ENCODE measurements around the gene ZACN.
"Not testable (repeated sequence)": the region's sequence is repeated elsewhere in the genome, so short reads cannot be mapped to it uniquely, and the experiment has no call there.

ZACN gene

DNA sequence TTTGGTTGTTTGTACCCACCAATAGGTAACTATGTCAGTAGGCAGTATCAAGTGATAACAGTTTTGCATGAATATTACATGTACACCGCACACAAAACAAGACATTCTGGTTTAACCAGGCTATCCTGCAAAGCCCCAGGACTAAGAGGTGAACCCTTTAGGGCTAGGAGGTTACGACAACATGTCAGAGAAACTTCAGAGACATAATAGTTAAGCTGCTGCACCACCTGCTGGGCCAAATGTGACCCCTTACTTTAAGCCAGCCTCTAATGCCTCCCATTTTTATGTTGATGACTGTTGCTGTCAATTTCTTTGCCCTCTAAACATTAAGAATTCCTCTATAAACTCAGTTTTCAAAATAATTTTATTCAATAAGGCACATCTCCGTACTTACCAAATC, 22.1 kb upstream of the ZACN start:
- DNase-seq, result no peak

DNA sequence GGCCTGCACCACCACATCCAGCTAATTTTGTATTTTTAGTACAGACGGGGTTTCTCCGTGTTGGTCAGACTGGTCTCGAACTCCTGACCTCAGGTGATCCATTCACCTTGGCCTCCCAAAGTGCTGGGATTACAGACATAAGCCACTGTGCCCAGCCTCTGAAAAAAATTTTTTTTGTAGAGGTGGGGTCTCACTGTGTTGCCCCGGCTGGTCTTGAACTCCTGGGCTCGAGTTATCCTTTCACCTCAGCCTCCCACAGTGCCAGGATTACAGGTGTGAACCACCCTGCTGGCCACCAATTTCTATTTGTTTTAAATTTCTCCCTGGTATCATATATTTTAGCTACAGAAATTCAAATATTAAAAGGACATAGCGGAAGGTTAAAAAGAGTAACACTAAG, 20.7 kb upstream of the ZACN start:
- not testable (repeated sequence) for DNase-seq

DNA sequence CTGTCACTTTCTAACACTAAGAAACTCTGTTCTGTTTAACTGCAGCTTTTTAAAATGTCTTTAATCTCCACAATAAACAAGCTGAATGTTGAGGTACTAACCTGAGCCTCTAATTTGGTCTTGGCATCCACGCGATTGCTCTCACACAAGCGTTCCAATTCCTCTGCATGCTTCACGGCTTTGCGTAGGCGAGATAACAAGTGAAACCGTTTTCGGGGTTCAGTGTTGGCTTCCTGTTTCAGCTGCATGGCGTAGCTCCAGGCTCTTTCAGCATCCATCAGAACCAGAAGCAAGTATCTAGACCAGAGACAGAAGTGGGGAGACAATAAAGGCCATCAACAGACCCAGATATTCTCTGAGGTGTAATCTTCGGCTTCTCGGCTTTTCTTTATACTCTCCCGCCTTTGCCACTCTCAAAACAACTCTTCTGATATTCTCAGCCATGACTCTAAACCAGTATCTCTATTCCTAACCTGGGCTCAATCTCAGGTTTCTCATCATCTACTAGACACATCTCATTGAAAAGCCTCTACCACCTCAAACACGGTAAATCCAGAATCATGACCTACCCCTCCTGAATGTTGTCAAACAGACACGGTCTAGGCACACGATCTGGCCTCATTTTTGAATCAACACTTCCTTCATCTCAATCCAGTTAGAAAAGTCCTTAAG, 15.0 kb upstream of the ZACN start:
- no peak for DNase-seq

DNA sequence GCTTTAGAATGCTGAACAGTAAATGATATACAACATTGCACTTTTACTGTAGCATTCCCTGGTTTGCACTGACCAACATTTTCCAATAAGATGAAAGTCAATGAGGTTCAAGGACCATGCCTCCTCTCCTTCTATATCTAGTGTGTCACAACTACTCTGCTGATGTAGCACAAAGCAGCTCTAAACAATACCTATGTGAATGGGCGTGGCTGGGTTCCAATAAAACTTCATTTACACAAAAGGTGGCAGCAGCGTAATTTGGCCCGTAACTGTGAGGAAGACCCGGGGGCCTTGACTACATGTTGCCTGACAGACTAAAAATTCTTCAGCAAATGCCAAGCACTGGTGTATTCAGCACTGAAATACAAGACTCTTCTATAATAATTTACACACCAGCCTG, 13.2 kb upstream of the ZACN start:
- no peak for DNase-seq

DNA sequence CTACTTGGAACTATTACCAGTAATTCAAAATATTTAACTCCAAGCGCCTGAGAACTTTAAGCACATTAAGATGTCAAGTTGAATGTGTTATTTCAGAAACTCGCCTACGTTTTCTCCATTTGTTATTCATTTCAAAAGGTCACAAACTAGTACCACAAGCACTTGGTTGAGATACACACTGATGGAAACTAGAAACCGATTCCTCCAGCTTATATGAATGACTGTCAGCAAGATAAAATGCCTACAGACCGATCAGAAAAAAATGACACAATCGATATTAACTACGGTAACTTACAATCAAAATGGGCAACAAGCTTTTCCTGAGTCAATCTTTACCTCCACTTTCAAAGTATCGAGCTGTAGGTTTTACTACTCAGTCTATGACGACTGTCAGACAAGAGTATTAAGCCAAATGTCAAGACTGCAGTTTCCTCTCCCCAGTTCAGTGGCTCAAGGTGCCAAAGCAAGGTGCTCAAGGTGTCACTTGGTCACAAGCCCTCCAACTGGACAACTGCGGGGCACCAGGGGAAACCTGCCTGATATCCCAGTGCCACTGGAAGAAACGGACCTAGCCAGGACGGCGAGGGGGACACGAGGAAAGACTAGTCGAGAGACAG, 7.3 kb upstream of the ZACN start:
- no peak for DNase-seq

DNA sequence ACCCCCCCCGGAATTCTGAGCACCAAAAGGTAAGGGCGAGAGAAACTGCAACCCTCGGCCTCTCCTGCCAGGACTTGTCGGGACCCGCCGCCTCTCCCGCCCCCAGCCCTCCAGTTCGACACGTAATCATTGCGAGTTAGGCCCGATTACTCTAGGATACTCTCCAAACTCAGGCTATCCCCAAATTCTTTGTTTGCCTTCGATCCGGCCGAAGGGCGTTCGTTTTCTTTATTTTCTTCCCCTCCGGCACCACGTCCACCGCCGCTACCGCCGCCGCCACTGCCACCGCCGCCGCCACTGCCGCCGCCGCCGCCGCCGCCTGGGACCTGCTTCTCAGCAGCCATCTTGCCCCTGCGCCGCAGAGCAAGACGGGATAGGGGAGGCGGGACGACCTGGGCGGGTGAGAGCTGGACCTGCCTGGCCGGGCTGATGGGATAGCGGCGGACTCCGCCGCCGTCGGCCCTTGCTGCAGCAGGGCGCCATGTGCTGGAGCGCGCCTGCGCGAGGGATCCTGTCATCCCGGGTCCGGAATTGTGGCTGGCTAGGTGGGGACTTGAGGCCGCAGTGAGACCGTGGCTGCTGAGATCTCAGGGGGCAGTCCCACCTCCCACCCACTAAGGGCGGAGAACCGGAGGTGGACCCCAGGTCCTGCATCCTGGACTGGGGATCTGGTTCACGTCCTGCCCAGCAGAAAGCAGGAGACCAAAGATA, 6.7 kb upstream of the ZACN start, which contains the start of gene SRP68:
Gene SRP68, minus strand, starts transcription at position 370 of the 711 bp plus-strand sequence. Its CDS starts 26 bp downstream, at position 344.
- peak; percentile 74 for DNase-seq

DNA sequence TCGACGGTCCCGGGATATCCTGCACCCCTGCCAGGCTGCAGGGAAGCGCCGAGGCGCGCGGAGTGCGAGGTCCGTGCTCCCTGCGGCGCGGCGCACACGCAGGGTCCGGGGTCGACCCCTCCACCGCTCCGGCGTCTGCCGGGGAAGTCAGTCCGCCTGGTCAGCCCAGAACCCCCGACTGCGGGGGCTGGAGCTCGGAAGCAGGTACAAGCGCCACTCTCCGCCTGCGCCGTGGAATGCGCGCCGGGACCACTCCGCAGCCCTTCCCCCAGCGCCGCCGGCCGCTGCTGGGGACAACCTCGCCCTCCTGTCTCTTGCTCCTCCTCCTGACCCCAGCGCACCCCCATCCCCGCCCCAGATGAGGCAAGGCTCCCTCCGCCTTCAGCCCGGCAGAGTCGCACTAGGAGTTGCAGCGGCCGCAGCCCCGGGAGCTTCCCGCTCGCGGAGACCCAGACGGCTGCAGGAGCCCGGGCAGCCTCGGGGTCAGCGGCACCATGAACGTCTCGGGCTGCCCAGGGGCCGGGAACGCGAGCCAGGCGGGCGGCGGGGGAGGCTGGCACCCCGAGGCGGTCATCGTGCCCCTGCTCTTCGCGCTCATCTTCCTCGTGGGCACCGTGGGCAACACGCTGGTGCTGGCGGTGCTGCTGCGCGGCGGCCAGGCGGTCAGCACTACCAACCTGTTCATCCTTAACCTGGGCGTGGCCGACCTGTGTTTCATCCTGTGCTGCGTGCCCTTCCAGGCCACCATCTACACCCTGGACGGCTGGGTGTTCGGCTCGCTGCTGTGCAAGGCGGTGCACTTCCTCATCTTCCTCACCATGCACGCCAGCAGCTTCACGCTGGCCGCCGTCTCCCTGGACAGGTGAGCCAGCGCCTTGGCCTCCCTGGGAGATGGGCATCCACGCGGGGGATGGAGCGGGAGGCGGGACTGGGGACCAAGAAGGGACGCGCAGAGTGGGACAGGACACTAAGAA, 4.3 kb upstream of the ZACN start, which contains the start of gene GALR2:
Gene GALR2, plus strand, starts transcription at position 392 of the 974 bp plus-strand sequence. Its CDS starts 103 bp downstream, at position 495.
- no peak for DNase-seq

DNA sequence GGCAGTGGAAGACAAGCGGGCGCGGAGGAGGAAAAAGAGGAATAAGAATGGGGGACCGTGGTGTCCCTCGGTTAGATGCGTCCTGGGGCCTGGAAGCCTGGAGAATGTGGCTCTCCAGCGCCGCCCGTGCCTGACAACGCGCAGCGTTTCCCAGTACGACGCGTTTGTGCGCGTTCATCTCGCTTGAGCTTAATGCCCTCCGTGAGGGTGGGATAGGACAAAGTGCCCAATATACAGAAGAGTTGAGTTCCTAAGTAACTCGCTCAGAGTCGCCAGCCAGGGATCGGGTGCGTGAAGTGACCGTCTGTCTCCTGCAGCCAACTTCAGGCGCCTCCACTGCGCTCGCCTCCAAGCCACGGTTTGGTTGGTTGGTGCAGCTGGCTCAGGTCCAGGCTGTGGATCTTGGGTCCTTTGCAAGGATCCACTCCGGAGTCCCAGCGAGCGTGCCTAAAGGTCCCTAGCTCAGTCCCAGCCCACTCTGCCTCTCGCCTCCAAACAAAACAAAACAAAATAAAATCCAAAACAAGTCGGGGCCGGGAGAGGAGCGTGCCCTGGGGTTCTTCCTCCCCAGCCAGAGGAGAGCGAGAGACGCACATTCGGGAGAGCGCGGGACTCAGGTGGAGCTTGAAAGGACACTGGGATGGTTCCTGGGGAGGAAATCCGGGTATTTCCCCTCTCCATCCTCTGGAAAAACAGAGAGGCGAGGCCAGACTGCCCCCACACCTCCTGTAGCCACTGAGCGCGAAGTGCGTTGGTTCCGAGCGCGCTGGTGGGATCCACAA, 3.4 kb upstream of the ZACN start:
- no peak for DNase-seq

DNA sequence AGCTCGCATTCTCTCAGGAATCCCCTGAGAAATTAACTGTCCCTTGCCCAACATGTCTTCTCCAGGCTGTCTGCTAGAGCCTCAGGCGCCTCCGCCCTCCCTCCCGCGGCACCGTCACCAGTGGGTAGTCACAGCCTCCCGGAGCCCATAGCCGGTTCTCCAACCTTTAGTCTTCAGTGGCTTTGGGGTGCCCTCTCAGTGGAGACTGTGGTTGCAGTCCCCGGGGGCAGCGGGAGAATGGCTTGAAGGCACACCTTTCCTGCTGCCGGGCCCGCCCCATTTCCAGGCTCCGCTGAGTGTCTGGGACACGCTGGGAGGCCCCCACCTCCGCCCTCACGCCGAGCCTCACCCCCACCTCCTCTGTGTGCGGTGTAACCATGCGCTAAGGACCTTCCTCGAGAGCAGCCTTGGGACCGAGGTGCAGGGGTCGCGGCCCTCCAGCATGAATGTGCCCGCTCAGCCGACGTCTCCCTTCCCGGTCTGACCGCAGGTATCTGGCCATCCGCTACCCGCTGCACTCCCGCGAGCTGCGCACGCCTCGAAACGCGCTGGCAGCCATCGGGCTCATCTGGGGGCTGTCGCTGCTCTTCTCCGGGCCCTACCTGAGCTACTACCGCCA, 2.7 kb upstream of the ZACN start:
- no peak for DNase-seq

DNA sequence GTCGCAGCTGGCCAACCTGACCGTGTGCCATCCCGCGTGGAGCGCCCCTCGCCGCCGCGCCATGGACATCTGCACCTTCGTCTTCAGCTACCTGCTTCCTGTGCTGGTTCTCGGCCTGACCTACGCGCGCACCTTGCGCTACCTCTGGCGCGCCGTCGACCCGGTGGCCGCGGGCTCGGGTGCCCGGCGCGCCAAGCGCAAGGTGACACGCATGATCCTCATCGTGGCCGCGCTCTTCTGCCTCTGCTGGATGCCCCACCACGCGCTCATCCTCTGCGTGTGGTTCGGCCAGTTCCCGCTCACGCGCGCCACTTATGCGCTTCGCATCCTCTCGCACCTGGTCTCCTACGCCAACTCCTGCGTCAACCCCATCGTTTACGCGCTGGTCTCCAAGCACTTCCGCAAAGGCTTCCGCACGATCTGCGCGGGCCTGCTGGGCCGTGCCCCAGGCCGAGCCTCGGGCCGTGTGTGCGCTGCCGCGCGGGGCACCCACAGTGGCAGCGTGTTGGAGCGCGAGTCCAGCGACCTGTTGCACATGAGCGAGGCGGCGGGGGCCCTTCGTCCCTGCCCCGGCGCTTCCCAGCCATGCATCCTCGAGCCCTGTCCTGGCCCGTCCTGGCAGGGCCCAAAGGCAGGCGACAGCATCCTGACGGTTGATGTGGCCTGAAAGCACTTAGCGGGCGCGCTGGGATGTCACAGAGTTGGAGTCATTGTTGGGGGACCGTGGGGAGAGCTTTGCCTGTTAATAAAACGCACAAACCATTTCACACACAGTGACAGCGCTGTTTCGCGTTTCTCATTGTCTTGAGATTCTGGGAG, 2.0 kb upstream of the ZACN start:
- DNase-seq, result no peak

DNA sequence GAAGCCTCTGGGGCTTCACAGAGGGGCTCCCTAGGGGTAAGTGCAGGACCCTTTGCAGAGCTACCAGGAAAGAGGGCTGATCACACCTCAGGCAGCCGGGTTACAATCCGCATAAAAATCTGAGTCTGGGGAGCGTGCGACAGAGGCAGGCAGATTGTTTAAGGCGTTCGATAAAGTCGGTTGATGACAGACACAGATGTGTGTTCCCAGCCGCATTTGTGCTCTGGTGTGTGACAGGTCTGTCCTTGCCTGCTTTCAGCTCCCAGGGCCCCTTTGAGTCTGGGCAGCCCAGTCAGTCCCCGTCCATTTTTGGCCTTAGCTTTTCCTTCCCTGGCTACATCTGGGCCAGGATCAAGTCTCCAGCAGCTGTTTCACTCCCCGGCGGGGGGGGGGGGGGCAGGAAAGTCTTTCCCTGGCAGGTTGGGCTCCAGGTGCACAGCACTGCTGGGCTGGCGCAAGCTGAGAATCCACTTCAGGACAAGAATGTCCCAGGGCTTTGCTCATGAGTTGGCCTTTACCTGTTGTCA, 1.3 kb upstream of the ZACN start:
- no peak for DNase-seq

DNA sequence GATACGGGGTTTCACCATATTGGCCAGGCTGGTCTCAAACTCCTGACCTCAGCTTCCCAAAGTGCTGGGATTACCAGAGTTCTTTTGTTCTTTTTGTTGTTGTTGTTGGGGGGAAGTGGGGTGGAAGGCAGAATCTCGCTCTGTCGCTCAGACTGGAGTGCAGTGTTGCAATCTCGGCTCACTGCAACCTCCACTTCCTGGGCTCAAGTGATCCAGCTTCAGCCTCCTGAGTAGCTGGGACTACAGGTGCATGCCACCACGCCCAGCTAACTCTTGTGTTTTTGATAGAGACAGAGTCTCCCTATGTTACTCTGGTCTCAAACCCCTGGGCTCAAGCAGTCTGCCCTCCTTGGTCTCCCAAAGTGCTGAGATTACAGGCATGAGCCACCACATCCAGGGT, 612 bp upstream of the ZACN start:
- not testable (repeated sequence) for DNase-seq

DNA sequence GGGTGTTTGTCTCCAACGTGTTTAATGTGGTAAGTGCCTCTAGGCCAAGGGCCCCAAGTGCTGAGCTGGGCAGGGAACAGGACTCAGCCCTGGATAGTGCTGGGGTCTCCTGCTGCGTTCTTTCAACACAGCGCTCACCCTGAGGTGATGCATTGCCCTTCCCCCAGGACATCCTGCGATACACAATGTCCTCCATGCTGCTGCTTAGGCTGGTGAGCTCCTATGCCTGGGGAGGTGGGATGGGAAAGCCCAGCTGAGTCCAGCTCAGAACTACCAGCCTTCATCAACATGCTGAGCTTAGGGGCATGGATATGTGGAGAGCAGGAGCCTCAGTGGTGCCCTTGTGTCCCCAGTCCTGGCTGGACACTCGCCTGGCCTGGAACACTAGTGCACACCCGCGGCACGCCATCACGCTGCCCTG, 563 bp downstream of the ZACN start:
- DNase-seq, result no peak

DNA sequence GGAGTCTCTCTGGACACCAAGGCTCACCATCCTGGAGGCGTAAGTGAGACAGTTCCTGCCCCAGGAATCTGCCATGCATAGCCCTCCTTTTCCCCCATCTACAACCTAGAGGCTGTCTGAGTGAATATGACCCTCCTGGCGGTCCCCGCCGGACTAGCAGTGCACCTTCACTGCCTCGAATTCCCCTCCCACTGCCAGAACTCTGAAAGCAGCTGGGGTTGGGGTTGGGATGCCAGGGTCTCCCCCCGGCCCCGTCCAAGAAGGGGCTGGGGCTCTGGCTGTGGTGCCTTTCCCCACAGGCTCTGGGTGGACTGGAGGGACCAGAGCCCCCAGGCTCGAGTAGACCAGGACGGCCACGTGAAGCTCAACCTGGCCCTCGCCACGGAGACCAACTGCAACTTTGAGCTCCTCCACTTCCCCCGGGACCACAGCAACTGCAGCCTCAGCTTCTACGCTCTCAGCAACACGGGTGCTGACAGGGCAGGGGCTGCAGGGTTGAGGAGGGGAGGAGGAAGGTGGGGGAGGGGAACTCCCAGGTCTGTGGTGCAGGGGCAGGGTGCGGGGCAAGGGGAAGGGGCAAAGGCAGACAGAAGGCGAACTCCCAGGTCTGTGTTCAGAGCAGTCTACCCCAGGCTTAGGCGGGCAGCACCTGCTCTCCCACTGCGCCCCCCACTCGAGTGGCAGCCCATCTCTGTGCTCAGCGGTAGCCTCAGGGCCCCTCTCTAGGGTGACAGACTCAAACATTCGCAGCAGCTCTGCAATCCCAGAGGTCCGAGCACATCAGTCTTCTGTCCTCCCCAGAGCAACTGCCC, 1.2 kb downstream of the ZACN start:
- no peak for DNase-seq

DNA sequence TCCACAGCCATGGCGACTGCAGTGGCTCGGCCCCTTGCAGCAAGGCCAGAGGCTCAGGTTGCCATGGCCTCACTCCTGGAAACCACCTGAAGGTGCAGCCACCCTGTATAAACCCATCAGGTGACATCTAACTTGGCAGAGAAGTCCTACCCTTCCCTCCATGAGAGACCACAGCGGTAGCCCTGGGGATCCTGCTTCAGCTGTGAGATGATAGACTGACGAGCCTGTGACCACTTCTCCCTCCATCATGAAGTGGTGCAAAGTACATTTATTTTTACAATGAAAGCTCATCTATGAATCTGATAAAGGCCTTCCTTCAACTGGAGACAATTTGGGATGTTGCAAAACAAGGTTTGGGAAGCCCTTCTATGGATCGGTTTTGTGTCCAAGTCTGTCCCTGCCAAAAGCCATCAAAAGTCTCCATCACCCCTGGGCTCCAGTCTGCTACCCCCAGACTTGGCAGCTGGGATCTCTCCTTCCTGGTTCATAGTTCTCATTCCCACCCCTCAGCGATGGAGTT, 1.8 kb downstream of the ZACN start:
- no peak for DNase-seq

DNA sequence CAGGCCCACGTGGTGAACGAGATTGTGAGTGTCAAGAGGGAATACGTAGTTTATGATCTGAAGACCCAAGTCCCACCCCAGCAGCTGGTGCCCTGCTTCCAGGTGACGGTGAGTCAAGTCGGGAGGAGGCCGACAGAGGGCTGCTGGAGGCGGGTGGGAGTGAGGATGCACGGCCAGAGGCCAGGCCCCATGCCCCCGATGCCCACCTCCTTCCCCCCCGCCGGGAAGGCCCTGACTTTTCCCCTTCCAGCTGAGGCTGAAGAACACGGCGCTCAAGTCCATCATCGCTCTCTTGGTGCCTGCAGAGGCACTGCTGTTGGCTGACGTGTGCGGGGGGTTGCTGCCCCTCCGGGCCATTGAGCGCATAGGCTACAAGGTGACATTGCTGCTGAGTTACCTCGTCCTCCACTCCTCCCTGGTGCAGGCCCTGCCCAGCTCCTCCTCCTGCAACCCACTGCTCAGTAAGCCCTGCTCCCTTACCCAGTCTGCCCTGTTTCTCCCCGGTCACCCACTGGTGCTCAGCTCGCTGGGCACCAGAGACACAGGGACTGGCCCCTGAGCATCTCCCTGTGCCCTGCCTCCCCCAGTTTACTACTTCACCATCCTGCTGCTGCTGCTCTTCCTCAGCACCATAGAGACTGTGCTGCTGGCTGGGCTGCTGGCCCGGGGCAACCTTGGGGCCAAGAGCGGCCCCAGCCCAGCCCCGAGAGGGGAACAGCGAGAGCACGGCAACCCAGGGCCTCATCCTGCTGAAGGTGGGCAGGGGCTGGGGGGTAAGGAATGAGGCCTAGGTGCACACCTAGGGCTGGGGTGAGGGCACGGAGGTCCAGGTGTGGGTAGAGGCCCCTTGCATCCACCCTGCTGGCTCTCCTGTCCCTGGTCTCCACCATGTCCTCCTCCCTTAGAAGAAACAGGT, 2.6 kb downstream of the ZACN start:
- no peak for DNase-seq

DNA sequence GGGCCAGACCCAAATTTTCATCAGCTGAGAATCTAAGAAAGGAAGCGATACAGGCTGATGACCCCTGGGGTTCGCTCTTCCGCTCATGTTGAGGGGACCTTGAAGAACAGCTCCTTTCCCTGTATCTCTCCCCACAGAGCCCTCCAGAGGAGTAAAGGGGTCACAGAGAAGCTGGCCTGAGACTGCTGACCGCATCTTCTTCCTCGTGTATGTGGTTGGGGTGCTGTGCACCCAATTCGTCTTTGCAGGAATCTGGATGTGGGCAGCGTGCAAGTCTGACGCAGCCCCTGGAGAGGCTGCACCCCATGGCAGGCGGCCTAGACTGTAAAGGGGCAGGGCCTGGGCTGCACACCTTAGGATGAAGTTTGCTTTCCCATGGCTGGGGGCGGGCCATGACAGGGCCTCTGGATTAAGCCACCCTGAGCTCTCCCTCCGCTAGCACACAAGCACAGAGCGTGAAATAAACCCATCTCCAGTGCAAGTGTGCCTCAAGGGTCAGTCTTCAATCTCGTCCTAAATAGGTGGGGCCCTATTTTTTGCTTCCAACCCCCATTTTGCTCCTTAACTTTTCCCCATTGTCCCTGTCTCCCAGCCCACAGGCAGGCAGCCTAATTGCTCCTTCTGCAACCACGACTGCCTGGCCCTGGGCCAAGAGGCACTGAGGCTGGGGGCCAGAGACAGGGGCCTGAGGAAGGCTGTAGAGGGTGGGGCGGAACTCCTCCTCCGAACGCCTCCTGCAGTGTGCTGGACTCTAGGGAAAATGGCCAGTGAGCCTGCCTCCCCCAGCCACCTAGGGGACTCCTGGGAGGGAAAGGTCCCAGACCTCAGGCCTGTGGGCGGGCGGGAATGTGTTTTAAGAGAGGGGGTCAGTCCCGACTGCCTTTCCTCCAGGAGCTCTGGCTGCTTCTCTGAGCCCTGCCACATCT, 3.6 kb downstream of the ZACN start:
- no peak for DNase-seq
